GM18499 (cell line): Measurements from ENCODE around the gene ATF6B.
"Not testable (repeated sequence)": the region's sequence is repeated elsewhere in the genome, so short reads cannot be mapped to it uniquely, and the experiment has no call there.

Experiments
- ATAC-seq: cut with Tn5 transposase; IDR thresholded peaks from one replicate; pipeline ENCODE4 v1.9.1; 2021; ENCODE audit warnings: moderate number of reproducible peaks; ENCODE audit not compliant: insufficient read depth, unreplicated experiment

The ATF6B gene

DNA sequence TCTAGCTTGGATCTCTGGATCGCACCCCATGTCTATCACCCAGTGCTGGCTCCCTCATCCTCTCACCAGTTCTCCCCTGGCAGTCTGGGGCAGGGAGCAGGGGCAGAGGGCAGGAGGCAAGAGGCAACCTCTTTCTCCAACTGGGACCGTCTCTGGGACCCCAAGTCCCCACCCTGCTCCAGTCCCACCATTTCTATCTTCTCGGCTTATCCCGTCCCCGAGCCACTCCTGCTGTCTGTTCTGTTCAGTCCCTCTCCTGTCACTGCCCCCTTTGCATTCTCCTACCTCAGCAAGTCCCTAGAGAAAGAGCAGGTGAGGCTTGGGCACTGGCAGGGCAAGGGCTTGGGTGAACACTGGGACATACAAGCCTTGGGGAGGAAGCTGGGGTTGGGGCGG, 18.3 kb downstream of the ATF6B start:
- ATAC-seq = no peak

DNA sequence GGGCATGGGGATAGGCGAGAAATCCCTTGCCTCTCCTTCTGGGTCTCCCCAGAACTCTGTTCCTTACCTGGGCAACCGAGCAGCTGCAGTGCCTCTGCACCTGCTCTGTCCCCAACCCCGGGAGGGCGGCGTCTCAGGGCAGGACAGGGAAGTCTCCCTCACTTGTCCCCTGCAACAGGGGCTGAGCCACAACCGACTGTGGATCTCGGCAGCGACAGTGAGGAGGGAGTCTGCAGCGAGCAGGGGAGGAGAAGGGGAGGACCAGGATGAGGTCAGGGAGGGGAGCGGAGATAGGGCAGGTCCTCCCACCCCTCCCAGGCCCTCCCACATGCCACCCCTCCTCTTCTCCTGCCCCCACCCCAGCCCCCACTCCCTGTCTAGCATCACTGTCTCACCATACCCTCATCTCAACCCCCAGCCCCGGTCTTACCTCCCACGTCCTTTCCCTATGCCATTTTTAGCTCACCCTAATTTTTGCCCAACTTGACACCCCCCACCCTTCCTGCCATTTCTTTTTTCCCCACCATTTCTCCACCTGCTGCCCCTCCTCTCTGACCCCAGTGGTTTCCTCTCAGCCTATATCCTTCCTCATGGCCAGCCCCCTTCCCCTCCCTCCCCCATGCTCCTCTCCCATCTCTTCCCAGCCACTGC, 18.8 kb downstream of the ATF6B start, which contains the start of gene TNXB:
TNXB (minus strand) TSS at position 225 of the 651 bp plus-strand sequence. CDS start 11,140 bp downstream, outside the sequence.
- ATAC-seq = no peak

DNA sequence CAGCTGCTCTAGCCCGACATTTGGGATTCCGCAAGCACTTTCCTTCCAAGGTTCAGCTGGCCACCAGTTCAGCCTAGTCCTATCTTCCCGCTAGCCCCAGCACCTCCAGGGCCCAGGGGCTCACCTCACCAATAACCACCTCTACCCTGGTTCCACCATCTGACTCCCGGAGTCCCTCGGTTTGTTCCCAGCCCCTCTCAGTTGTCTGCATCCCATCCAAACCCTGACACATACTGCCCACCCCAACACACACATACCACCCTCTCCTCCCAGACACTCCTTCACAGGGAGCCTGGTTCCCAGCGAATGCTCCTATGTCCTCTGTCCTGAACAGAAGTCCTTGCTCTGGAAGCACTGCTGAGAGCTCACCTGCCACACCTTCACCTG, 19.3 kb downstream of the ATF6B start:
- no peak for ATAC-seq

DNA sequence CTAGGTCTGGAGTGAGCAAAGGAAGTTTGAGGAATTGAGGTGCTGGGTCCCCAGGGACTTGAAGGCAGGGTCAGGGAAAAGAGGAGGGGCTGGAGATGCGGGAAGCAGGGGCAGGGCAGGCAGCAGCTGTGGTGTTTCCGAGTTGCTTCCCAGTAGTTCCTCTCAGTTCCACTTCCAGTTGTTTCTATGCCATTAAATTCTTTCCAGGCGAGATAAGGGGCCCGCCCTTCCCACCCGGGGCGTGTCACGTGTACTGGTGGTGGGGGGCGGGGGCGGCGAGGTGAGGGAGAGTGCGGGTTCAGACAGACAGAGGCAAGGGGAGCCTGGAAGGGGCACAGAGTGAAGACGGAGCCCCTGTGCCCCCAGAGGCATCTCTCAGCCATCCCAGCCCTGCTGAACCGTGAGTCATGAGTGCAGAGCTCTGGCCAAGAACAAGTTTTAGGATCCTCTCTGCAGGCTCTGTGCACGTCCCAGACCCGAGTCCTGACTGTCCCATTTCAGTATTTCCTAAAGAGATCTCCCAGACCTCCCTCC, 19.9 kb downstream of the ATF6B start:
- no peak for ATAC-seq

DNA sequence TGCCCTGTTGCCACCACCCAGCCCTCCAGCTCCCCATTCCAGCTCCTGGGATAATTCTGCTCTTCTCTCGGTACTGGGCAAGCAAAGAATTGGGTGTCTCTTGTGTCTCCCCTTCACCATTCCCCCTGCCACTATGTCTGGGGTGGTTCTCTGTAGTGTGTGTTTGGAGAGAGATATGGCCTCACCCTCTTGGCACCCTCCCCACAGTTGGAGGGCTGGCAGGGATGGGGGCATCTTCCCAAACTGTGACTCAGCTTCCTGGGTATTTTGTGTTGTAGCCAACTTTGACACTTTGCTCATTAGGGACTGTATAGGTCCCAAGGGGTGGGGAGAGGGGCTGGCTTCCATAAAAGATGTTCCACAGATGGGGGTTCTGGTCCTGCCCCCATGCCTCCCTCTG, 20.6 kb downstream of the ATF6B start:
- no peak for ATAC-seq

DNA sequence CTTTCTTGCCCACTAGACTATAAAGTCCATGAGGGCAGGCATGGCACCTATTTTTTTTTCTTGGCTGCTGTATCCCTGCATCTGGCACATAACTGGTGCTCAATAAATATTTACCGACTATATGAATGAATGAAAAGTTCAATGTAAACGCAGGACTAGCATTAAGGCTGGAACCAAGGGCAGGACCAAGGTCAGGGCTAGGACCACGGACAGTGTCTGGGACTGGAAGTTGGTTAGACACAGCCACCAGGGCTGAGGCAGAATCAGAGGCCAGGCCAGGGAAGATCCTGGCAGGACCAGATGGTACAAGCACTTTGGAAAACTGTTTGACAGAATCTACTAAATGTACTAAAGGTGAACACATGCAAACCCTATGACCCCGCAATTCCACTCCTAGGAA, 22.6 kb downstream of the ATF6B start:
- ATAC-seq = no peak

DNA sequence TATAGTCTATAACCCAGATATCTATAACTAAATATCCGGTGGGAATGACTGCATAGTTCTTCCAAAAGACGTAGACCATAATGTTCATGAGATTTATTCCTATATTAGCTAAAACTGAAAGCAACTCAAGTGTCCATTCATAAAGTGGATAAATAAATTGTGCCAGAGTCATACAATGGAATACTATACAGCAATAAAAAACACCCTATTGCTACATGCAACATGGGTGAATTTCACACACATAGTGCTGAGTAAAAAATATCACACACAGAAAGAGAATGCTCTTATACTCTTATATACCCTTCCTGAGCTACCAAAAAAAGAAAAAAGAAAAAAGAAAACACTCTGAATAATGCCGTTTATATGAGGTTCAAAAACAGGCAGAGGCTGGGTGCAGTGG, 25.8 kb downstream of the ATF6B start:
- ATAC-seq = no peak

DNA sequence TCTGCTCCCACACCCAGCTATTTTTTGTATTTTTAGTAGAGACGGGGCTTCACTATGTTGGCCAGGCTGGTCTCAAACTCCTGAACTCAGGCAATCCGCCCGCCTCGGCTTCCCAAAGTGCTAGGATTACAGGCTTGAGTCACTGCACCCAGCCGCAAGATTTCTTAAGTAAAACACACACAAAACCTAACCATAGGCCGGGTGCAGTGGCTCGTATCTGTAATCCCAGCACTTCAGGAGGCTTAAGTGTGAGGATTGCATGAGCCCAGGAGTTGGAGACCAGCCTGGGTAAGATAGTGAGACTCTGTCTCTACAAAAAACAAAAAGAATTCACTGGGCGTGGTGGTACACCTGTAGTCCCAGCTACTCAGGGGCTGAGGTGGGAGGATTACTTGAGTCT, 27.8 kb downstream of the ATF6B start:
- not testable (repeated sequence) for ATAC-seq

DNA sequence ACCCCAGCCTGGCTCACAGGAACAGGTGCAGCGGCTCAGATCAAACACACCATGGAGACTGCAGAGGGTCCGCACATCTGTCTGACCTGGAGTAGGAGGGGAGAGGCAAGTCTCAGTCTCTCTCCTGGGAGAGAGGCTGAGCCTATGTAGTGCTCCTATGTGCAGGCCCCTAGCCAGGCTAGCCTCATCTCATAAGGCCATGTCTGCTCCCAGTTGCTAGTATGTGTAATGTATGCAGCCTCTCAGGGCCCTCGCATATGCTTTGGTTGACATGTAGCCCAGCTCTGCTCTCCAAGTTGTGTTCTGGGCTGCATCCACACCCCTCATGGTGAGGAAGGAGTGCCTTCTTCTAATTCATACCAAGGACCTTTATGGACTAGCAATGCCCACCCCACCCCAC, 30.7 kb downstream of the ATF6B start:
- no peak for ATAC-seq

DNA sequence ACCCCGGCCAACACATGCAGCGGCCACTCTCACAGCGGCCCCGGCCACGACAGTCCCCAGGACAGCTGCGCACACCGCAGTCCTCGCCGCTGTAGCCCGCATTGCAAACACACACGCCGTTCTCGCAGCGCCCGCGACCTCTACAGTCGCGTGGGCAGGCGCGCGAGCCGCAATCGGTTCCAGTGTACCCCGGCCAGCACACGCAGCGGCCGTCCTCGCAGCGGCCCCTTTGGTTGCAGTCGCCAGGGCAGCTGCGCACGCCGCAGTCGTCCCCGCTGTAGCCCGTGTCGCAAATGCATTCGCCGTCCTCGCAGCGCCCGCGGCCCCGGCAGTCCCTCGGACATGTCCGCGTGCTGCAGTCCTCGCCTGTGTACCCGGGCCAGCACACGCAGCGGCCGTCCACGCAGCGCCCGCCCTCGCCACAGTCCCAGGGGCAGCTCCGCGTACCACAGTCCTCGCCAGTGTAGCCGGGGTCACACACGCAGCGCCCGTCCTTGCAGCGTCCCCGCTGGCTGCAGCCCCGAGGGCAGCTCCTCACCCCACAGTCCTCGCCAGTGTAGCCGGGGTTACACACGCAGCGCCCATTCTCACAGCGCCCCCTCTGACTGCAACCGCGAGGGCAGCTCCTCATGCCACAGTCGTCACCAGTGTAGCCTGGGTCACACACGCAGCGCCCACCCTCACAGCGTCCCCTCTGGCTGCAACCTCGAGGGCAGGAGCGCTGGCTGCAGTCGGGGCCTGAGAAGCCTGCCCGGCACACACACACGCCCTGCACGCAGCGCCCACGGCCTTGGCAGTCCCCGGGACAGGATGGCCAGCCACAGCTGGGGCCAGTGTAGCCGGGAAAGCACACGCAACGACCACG, 31.4 kb downstream of the ATF6B start:
- ATAC-seq = no peak

DNA sequence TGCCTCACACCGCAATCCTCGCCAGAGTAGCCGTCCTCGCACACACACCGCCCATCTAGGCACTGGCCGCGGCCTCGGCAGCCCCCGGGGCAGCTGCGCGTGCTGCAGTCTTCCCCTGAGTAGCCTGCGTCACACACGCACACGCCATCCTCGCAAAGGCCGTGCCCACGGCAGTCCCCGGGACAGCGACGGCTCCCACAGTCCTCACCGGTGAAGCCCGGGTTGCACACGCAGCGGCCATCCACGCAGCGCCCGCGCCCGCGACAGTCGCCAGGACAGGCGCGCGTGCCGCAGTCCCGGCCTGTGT, 32.0 kb downstream of the ATF6B start:
- no peak for ATAC-seq

DNA sequence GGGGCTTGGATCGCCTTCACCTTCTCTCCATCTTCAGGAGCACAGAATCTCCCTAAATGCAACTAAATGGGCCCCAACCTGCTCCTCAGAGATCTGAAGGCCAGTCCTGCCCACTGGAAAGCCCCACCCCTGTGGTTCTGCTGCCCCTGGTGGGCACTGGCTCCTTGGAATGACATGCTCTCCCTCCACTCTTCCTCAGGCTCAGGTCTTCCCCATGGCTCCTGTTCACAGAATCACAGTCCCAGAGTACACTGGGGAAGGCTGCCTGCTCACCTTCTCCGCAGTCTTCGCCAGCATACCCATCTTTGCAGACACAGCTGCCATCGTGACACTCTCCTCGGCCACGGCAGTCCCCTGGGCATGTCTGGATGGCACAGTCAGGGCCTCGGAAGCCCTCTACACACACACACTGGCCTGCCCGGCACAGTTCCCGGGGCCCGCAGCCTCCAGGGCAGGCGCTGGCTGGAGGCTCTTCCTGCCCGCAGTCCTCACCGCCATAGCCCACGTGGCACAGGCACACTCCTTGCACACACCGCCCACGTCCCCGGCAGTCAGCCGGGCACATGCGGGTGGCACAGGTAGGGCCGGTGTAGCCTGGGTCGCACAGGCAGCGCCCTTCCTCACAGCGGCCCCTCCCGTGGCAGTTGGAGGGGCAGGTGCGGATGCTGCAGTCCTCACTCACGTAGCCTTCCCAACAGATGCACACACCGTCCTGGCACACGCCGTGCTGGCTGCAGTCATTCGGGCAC, 32.5 kb downstream of the ATF6B start:
- ATAC-seq = no peak

DNA sequence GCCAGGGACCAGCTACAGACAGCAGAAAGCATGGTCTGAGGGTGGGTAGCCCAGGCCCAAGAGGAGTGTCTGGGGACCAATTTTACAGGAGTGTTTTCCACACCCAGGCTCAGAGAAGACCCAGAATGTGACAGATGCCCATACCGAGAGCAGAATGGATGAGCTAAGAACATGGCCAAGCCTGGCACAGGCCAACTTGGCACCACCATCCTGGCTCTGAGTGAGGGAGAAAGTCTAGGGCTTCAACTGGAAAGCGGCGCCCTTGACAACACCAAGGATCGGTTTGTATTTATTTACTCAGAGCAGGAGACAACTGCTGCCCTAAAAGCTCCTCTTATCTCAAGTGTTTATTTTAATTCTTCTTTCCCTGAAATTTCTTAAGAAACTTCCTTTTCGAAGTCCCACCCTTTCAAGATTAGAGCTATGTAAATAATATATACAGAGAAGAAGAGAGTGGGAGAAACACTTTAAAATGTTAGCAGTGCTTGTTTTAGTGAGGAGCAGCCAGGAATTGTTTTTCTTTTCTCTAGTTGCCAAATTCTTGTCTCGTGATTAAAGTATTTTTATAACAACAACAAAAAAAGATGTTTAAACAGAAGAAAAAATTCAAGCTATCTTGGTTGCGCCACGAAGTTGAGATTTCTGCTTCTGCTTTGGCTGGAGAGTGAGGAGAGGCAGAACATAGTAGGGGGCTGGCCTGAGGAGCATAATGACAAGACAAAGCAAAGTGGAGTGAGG, 35.1 kb downstream of the ATF6B start:
- no peak for ATAC-seq

DNA sequence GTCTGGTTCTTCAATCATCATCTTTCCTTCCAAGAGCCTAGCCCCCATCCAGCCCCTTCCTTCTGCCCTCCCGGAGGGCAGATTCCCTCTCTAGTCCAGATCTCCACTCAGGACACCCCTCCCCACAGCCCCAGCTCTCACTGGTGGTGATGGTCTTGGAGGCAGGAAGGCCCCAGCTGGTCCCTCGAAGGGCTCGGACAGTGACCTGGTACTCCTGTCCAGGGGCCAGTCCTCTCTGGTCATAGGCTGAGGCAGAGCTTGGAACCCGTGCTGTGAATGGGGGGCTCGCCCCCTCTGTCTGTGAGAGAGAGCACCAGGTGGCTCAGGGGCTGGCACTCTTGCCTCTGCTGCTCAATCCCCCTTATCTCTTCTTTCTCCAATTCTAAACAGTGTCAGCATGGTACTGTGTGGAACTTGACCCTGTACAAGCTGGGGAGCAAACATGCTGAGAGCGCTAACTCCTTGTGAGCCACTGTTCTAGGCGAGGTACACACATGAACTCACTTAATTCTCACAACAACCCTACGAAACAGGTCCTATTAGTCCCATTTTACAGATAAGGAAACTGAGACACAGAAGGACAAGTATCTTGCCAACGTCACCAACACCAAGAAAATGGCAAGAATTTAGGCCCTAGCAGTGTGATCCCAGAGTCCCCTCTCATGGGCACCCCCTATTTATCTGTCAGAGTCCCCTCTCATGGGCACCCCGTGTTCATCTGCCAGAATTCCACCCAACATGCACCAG, 38.8 kb downstream of the ATF6B start:
- ATAC-seq = no peak

DNA sequence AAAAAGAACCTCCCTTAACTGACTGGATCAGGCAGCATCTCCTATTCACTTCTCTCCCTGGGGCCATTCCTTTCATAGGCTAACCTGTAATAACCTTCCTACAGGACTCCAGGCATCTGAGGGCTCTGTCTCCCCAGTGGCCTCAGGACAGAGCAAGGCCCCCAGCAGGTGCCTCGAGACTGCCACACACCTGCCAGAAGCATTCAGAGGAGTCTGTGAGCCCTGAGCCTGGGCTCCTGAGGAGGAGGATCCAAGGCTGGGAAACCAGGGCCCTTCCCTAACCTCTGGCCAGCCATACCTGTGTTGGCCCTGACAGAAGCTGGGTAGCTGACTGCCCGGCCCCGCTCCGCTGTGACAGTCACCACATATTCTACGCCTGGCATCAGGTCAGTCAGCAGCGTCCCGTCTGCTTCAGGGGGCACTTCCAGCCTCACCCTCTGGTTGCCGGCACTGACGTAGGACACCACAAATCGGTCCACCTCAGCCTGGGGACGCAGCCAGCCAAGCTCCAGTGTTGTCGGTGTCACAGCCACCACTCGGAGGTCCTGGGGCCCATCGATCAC, 39.5 kb downstream of the ATF6B start:
- ATAC-seq = no peak

DNA sequence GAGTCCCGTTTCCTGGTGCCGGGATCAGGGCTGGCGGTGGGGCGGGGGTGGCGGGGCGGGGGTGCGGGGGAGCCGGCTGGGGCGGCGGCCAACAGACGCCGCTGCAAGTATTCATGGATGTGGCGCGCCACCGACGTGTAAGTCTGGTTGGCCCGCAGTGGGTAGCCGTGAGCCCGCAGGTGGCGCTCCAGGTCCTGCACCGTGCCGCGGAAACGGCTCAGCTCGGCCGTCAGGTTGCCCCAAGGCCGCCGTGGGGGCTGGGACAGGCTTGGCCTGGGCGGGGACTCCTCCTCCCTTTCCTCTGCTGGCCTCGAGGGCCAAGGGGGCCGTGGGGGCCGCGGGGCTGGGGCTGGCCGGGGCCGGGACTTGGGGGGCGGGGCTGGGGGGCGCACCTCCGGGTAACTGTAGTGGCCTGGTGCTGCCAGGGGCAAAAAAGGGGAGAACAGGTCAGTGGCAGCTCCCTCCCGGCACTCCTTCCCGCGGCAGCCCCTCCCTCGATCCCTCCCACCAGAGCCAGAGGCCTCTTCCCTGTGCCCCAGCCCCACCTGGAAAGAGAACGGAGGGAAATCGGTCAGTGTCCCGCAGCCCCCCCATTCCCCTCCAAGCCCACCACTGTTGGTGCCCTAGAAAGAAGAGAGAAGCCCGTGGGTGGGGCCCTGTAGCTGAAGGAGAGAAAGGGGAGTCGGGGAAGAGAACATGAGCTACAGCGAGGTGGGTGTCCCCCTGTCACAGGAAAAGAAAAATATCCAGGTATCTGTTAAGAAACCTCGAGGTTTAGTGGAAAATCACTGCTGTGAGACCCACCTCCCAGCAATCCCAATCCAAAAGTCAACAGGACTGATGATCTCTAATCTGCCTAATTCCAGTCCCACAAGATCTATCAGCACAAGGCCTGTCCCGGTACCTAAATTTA, 40.2 kb downstream of the ATF6B start:
- no peak for ATAC-seq

DNA sequence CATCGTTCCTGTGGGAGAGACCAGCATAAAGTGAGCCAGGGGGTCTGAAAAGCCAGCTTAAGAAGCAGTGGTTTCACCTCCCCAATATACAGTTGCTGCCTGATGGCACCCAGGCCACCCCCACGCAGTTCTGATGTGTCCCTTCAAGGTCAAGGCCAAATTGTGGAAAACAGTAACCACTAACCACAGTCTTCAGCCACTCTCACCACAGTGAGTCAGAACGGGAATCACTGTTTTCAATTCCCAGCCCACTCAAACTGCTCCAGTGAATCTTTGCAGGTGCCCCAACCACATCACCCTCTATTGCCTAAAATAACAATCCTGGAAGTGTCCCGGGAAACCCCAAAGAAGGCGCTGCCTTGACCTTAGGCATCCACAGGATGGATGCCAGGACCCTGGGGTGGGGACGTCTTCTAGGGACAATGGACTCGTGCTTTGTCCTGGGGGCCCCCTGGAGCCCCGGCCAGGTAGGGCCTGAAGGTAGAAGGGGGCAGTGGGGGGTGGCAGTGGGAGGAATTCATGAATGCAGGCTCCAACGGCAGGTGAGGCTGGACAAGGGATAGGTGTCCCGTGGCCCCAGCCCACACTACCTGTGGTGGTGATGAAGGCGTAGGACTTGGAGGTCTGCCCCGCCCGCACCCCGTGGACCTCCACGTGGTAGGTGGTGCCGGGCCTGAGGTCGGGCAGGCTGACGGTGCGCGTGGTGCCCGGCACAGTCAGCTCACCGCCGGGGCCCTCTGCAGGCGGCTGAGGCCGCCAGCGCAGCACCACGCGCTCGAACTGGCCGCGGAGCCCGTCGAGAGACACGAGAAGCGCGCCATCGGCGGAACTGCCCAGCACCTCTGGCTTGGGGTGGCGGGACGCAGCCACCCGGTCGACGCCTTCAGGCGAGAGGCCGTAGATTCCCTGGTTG, 41.1 kb downstream of the ATF6B start:
- no peak for ATAC-seq
